Activated B cell treated with CpG ODN at 0.5 μM for 24 hours (primary cell): ENCODE data around the gene BICDL1. TPM values are rescaled to one million over a fixed set of nuclear protein-coding genes. Genes with fewer than 3 reads are reported as not detected.

Experiments used
- ATAC-seq: fragments of 200-7000 bp; cut with Tn5 transposase; one replicate; pipeline ENCODE4 v1.10.0; 2021; ENCODE audit warnings: low read depth, mild to moderate bottlenecking, moderate library complexity
- CTCF ChIA-PET: fragments of 350-600 bp; sonication (Branson Sonifier 250); formaldehyde crosslinking; loops from one replicate; lab custom pipeline; 2021; ENCODE audit warnings: antibody characterized with exemption; lab: Charles Lee
- POLR2A ChIA-PET: fragments of 350-600 bp; sonication (Branson Sonifier 250); formaldehyde crosslinking; loops from one replicate; lab custom pipeline; 2021; ENCODE audit warnings: antibody characterized with exemption; lab: Charles Lee
- DNase-seq: peaks from one replicate; pipeline ENCODE4 v3.0.0; 2022
- H3K27ac Mint-ChIP-seq: one replicate; pipeline ENCODE4 v1.8.0; 2020; ENCODE audit warnings: mixed read lengths
- H3K27me3 Mint-ChIP-seq: one replicate; pipeline ENCODE4 v1.8.0; 2021; ENCODE audit warnings: mixed read lengths
- H3K36me3 Mint-ChIP-seq: one replicate; pipeline ENCODE4 v1.8.0; 2021; ENCODE audit warnings: low read depth, mixed read lengths
- H3K4me1 Mint-ChIP-seq: one replicate; pipeline ENCODE4 v1.8.0; 2021; ENCODE audit warnings: mixed read lengths
- H3K4me3 Mint-ChIP-seq: one replicate; pipeline ENCODE4 v1.8.0; 2020; ENCODE audit warnings: mild to moderate bottlenecking, mixed read lengths
- H3K9me3 Mint-ChIP-seq: one replicate; pipeline ENCODE4 v1.8.0; 2020; ENCODE audit warnings: mixed read lengths
- intact Hi-C: fragments of 100-400 bp; cut with micrococcal nuclease; formaldehyde crosslinking; loops from one replicate; pipeline ENCODE4 v1.15.1; 2024
- total RNA-seq: library from RNA; stranded (reverse); gene quantifications from 2 replicates; pipeline ENCODE4 v1.2.3, GENCODE V29; 2022
- TF ChIP-seq, protein P1 (sequence below): fragments of 200-600 bp; IDR thresholded peaks from one replicate; pipeline ENCODE4 v1.8.0; 2022; ENCODE audit warnings: antibody characterized with exemption, mild to moderate bottlenecking

Gene BICDL1
- total RNA-seq, 1 donor from 2014 or later = 16.8 TPM

DNA sequence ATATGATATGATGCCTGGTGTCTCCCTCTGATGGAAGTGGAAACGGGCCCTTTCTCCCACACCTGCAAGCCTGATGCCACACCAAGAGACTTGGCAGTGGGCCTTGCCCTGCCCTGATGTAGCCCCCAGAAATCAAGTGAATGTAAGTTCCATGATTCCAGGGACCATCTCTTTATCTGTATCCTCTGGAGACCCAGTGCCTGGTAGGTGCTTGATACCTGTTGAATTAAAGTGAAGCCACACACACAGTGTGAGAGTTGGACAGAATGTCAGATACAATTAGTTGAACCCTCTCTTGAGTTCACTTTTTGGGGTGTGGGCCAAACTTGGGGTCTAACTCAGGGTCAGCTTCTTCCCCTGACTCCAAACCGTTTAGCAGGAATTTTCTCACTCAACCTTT, 132.3 kb downstream of the BICDL1 start:
- H3K4me1 Mint-ChIP-seq = peaks cover 61% of the 10 kb centered on the region
- ATAC-seq = no peak

DNA sequence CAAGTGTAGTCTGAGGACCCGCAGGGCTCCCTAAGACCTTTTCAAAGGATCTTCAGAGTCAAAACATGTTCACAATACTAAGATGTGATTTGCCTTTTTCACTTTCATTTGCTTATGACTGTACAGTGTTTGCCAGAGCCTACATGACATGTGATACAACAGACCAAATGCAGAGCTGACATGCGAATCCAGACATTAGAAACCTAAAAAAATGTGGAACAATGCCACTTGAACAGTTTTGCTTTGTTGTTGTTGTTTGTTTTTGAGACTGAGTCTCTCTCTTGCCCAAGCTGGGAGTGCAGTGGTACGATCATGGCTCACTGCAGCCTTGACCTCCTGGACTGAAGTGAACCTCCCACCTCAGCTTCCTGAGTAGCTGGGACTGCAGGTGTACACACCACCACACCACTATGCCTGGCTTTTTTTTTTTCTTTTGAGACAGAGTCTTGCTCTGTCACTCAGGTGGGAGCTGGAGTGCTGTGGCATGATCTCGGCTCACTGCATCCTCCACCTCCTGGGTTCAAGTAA, 132.8 kb downstream of the BICDL1 start:
- peak overlapping the region; percentile 18 for H3K27ac Mint-ChIP-seq
- TF ChIP-seq, protein P1, sequence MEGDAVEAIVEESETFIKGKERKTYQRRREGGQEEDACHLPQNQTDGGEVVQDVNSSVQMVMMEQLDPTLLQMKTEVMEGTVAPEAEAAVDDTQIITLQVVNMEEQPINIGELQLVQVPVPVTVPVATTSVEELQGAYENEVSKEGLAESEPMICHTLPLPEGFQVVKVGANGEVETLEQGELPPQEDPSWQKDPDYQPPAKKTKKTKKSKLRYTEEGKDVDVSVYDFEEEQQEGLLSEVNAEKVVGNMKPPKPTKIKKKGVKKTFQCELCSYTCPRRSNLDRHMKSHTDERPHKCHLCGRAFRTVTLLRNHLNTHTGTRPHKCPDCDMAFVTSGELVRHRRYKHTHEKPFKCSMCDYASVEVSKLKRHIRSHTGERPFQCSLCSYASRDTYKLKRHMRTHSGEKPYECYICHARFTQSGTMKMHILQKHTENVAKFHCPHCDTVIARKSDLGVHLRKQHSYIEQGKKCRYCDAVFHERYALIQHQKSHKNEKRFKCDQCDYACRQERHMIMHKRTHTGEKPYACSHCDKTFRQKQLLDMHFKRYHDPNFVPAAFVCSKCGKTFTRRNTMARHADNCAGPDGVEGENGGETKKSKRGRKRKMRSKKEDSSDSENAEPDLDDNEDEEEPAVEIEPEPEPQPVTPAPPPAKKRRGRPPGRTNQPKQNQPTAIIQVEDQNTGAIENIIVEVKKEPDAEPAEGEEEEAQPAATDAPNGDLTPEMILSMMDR = no peak
- no peak overlapping the region for H3K4me3 Mint-ChIP-seq
- H3K27me3 Mint-ChIP-seq = no peaks in the 10 kb centered on the region
- H3K4me1 Mint-ChIP-seq = peaks cover 63% of the 10 kb centered on the region
- H3K36me3 Mint-ChIP-seq = peaks cover 9% of the 10 kb centered on the region
- CTCF ChIA-PET = no interaction called here
- intact Hi-C loops = no loop called here
- ATAC-seq = no peak
- DNase-seq = no peak
- no peaks in the 10 kb centered on the region for H3K9me3 Mint-ChIP-seq
- POLR2A ChIA-PET = interaction anchor here (0.6 to 9.4 kb wide), 6 partner anchors 11 to 170 kb away, joined by 3 to 91 read pairs (median 12); partner anchors contain the start of genes RNU4-2 and RPLP0

More for the DNA sequence above, 132.3 kb downstream of the BICDL1 start:
- Mint-ChIP-seq H3K9me3 (no peaks in the 10 kb centered on the region), H3K27ac (peak overlapping the region; percentile 18), H3K36me3 (peaks cover 4% of the 10 kb centered on the region), H3K27me3 (no peaks in the 10 kb centered on the region), H3K4me3 (no peak overlapping the region)
- POLR2A ChIA-PET = interaction anchor here (0.6 to 9.4 kb wide), 5 partner anchors 11 to 170 kb away, joined by 3 to 91 read pairs (median 17); partner anchors contain the start of genes RNU4-2 and RPLP0
- TF ChIP-seq, protein P1 = no peak
- intact Hi-C loops = no loop called here
- CTCF ChIA-PET = no interaction called here
- no peak for DNase-seq

DNA sequence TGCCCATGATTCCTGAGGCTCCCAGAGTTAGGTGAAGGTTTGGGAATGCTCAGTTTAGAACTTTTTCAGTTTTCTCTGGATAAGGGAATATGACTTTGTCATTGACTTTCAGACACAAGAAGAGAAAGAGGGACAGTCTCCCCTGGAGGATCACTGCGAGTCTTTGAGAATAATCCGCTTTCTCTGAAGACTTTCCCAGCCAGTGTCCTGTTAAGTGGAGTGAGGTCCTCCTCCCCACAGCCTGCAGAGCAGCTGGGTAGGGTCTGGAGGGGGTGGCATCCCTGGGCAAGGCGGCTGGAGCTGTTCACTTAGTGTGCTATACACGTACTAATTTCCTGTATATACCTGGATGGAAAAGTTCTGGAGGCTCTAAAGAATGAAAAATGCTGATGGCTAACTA, 136.0 kb downstream of the BICDL1 start:
- POLR2A ChIA-PET = interaction anchor here (0.6 to 1.7 kb wide), 2 partner anchors 8 to 64 kb away, joined by 8 to 9 read pairs; partner anchors contain the start of gene RAB35
- Mint-ChIP-seq H3K27ac (no peak overlapping the region), H3K4me1 (peaks cover 36% of the 10 kb centered on the region), H3K4me3 (no peak overlapping the region), H3K36me3 (peaks cover 34% of the 10 kb centered on the region), H3K9me3 (no peaks in the 10 kb centered on the region), H3K27me3 (no peaks in the 10 kb centered on the region)
- intact Hi-C loops = no loop called here
- TF ChIP-seq, protein P1 = no peak
- CTCF ChIA-PET = no interaction called here
- DNase-seq (no peak), ATAC-seq (no peak)

DNA sequence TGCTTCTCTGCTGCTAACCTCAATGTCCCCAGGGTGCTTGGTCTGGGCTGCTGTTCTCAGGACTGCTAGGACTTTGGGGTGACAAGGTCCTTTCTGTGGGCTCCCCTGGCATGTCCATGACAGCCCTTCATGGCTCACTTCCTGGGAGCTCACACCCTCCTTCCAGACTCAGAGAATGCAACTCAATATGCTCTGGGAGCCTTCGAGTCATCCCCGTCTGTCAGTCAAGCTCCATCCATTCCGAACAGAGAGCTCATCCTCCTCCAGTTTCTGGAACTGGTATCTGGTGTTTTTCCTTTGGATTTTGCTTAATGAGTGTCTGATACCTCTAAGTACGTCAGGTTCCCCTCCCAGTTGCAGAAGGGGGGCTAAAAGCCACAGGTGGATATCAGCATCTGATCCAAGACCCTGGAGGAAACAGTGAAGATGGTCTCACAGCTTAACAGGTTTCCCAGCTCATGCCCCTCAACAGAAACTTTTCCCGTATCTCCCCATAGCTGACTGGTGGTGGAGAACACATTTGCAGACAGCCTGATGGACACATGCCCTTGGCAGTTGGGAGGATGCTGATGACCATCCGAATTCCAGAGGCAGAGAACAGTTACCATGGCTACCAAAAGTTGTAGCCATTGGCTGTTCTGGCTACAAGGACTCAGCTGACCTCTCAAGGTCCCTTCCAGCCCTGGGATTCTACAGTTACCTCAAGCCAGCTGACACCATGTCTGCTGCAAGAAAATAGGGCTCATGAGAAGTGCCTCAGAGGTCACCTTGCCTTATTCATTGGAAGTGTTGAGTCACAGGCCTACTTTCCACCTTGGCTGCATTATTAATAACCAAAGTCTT, 137.0 kb downstream of the BICDL1 start:
- TF ChIP-seq, protein P1 = no peak
- CTCF ChIA-PET = no interaction called here
- no peak for DNase-seq
- no peak overlapping the region for H3K4me3 Mint-ChIP-seq
- H3K4me1 Mint-ChIP-seq = peaks cover 29% of the 10 kb centered on the region
- POLR2A ChIA-PET = interaction anchor here (0.5 to 1.7 kb wide), 2 partner anchors 9 to 40 kb away, joined by 3 to 8 read pairs; partner anchors contain the start of gene RAB35
- ATAC-seq = no peak
- H3K9me3 Mint-ChIP-seq = no peaks in the 10 kb centered on the region
- H3K27ac Mint-ChIP-seq = no peak overlapping the region
- peaks cover 44% of the 10 kb centered on the region for H3K36me3 Mint-ChIP-seq
- H3K27me3 Mint-ChIP-seq = no peaks in the 10 kb centered on the region
- intact Hi-C loops = no loop called here

DNA sequence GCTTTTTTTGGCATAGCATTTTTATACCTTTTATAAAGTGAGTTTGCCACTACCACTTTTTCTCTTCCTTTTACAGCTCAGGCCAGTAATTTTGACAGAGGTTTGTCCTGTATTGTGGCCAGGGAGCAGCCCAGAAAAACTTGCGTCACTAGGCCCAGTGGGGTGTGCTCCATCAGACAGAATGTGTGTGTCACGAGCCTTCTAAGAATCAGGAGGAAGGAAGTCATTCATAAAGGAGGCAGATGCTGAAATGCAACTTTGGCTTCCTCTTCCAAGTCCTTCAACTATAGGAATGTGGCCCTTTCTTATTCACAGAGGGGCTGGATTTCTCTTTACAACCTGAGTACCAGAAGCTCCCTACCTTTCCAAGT, 137.6 kb downstream of the BICDL1 start:
- intact Hi-C loops = no loop called here
- ATAC-seq (no peak), DNase-seq (no peak)
- Mint-ChIP-seq H3K36me3 (peaks cover 50% of the 10 kb centered on the region), H3K4me3 (no peak overlapping the region), H3K27ac (no peak overlapping the region), H3K9me3 (no peaks in the 10 kb centered on the region), H3K27me3 (no peaks in the 10 kb centered on the region), H3K4me1 (peaks cover 25% of the 10 kb centered on the region)
- CTCF ChIA-PET = no interaction called here
- TF ChIP-seq, protein P1 = no peak
- POLR2A ChIA-PET = no interaction called here
